Epithelial cell of esophagus (primary cell): ENCODE measurements around the gene NEDD9.
A peak's percentile ranks its signal among the peaks of the same experiment; 100 is the strongest.

ENCODE experiments used
- DNase-seq: peaks from one replicate; pipeline ENCODE4 v3.0.0; 2010; ENCODE audit warnings: low read depth
- H3K4me3 ChIP-seq: 2 replicates; pipeline ENCODE4 v1.5.1; 2011; ENCODE audit warnings: mild to moderate bottlenecking, low read length, control low read depth
- CTCF ChIP-seq: IDR thresholded peaks from 2 replicates; pipeline ENCODE4 v1.5.1; 2011; ENCODE audit warnings: low read depth, mild to moderate bottlenecking, low read length, control low read depth, inconsistent platforms; ENCODE audit not compliant: insufficient read depth; ENCODE audit errors: missing control alignments

Gene NEDD9

DNA sequence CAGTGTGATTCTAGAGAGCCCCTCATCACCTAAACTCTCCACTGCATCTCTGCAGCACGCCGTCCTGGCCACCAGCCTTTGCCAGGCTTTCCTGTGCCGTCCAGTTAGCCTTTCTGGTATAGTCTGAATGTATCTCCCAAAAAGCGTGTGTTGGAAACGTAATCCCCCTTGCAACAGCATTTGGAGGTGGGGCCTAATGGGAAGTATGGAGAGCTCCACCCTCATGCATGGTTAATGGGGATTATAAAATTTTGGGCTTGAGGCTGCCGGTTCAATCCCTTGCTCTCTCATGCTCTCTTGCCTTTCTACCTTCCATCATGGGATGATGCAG lies 53.4 kb downstream of the NEDD9 start:
- H3K4me3 ChIP-seq: no peak overlapping the region
- no peak for DNase-seq
- no peak for TF ChIP-seq CTCF

DNA sequence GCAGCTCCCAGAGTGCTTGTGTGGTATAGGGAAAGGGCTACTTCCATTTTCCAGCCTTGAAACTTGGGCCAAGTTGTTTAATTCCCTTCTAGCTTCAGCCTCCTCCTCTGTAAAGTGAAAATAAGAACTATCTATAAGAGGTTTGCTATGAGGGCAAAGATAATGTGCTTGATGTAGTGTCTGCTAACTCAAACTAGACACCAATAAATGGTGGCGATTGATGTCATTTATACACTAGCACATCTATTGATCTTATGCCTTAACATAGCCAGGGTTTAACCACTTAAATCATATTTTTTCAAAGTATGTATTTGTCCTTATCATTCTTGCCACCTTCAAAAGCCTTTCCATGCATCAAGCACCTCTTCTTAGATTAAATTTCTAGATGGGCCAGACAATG lies 55.2 kb downstream of the NEDD9 start:
- TF ChIP-seq CTCF: no peak
- DNase-seq: no peak
- H3K4me3 ChIP-seq: no peak overlapping the region

- H3K4me3 ChIP-seq: no peak overlapping the region
- TF ChIP-seq CTCF: no peak
- DNase-seq: no peak
Measured at GRCh38 chr6:11174242-11174611, 58.2 kb downstream of the NEDD9 start.

DNA sequence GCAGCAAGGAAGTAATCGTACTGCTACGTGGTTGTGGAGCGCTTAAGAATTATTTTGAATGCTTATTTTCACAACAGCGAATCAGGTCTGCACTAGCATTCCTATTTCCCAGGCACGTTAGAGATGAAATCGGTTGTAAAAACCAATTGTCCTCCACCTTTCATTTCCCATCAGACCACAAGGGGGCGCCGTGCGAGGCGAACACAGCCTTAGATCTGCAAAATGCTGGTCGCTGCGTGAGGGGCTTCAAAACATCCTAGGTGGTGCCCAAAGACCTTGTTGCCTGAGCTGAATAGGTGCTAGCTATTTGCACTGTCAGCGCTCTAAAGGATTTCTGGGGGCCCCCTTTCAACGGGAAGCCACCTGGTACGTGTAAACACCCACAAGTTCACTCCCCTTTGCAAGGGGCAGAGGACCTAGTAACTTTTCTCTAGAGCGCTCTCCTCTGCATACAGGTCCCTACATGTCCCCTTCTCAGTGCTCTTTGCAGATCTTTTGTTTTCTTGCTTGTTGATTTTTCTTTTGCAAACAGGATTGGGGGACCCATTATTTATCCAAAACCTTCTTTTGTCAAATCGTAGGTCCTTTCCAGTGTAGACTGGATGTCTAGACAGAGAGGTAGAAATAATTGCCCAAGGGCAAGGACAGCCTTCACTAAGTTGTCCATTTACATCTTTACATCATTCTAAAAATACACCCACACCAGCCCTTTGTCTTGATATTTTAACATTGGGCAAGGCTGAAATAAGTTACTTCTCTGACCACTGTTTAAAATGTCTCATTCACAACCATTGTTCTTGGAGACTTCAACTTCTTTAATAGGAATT lies 59.8 kb downstream of the NEDD9 start:
- peak; percentile 87 for TF ChIP-seq CTCF
- peak overlapping the region; percentile 6 for H3K4me3 ChIP-seq
- peak; percentile 58 for DNase-seq

DNA sequence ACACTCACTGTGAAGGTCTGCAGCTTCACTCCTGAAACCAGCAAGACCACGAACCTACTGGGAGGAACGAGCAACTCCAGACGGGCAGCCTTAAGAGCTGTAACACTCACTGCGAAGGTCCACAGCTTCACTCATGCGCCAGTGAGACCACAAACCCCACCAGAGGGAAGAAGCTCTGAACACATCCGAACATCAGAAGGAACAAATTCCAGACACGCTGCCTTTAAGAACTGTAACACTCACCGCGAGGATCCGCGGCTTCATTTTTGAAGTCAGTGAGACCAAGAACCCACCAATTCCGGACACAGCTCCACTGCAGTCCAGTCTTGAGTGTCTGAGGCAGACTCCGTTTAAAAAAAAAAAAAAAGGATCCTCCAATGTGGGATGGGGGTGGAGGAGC lies 60.5 kb downstream of the NEDD9 start:
- TF ChIP-seq CTCF: no peak
- no peak overlapping the region for H3K4me3 ChIP-seq
- DNase-seq: no peak

DNA sequence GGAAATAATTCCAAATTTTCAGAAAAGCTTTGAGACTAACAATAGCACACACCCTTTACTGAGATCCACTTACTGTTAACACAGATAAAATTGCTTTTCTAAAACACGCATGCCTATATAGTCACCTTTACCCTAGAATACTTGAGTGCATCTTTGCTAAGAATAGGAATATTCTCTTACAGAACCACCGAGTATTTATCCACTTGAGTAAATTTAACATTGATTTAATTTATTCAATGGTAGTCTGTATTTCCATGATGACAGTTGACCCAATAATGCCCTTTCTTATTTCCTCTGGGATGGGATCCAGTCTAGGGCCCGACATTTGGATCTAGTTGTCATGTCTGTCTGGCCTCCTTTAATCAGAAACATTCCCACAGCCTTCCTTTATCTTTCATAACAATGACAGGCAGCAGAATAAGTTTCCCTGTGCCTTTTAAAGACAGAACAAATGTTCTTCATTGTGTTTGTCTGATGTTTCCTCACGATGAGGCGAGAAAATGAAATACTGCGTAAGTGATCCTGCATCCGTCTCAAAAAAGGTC lies 64.3 kb downstream of the NEDD9 start:
- no peak for DNase-seq
- no peak for TF ChIP-seq CTCF
- H3K4me3 ChIP-seq: no peak overlapping the region

DNA sequence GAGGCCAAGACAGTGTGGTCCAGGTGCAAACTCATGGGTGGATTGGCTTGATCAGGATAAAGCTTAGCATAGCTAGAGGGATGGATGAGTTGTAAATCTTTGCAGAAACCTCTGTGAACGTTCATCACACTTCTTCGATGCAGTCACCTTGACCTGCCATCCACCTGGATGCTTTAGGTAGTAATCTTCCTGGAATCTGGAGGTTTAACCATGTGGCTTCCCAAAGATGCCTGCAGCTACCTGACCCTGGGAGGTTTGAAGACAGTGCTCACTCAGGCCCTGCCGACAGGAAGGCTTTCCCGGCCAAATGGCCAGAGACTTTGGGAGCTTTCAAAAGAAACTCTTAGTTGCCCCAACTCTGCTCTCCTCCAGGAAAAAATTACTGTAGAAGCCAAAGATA lies 65.5 kb downstream of the NEDD9 start:
- no peak for TF ChIP-seq CTCF
- H3K4me3 ChIP-seq: no peak overlapping the region
- DNase-seq: no peak
